ENCODE measurements around the gene DGKI.

Gene DGKI

GRCh38 chr7:137790828-137791227 is 55.9 kb downstream of the DGKI start:
- no peaks in the 10 kb centered on the region for H3K36me3 ChIP-seq (ENCODE audit: control insufficient read depth, insufficient read depth, low read length)
- no peak for DNase-seq (ENCODE audit: low read depth, low spot score)
- H3K27me3 ChIP-seq (ENCODE audit: control insufficient read depth, insufficient read depth, low read length): no peaks in the 10 kb centered on the region
- no peaks in the 10 kb centered on the region for H3K9me3 ChIP-seq (ENCODE audit: control insufficient read depth, insufficient read depth, low read length)
- H3K27ac ChIP-seq (ENCODE audit: low read length): no peak overlapping the region
- no peak overlapping the region for H3K4me3 ChIP-seq (ENCODE audit: low read length)
- H3K4me1 ChIP-seq (ENCODE audit: control insufficient read depth, insufficient read depth, low read length): no peaks in the 10 kb centered on the region

GRCh38 chr7:137789215-137789882 is 57.4 kb downstream of the DGKI start:
- no peak overlapping the region for H3K4me3 ChIP-seq (ENCODE audit: low read length)
- H3K27me3 ChIP-seq (ENCODE audit: control insufficient read depth, insufficient read depth, low read length): no peaks in the 10 kb centered on the region
- no peaks in the 10 kb centered on the region for H3K36me3 ChIP-seq (ENCODE audit: control insufficient read depth, insufficient read depth, low read length)
- H3K4me1 ChIP-seq (ENCODE audit: control insufficient read depth, insufficient read depth, low read length): no peaks in the 10 kb centered on the region
- H3K9me3 ChIP-seq (ENCODE audit: control insufficient read depth, insufficient read depth, low read length): no peaks in the 10 kb centered on the region
- H3K27ac ChIP-seq (ENCODE audit: low read length): no peak overlapping the region
- WGBS (ENCODE audit: insufficient coverage, insufficient read length): no CpG with 5 or more reads among the region's 4 CpGs
- no peak for DNase-seq (ENCODE audit: low read depth, low spot score)

- H3K36me3 ChIP-seq (ENCODE audit: control insufficient read depth, insufficient read depth, low read length): no peaks in the 10 kb centered on the region
- H3K4me3 ChIP-seq (ENCODE audit: low read length): no peak overlapping the region
- H3K27me3 ChIP-seq (ENCODE audit: control insufficient read depth, insufficient read depth, low read length): no peaks in the 10 kb centered on the region
- no peaks in the 10 kb centered on the region for H3K9me3 ChIP-seq (ENCODE audit: control insufficient read depth, insufficient read depth, low read length)
- WGBS (ENCODE audit: insufficient coverage, insufficient read length): no CpG with 5 or more reads among the region's 3 CpGs
- H3K27ac ChIP-seq (ENCODE audit: low read length): no peak overlapping the region
- no peak for DNase-seq (ENCODE audit: low read depth, low spot score)
- H3K4me1 ChIP-seq (ENCODE audit: control insufficient read depth, insufficient read depth, low read length): no peaks in the 10 kb centered on the region
These were observed 59.3 kb downstream of the DGKI start for GRCh38 chr7:137787301-137787976.

- H3K4me1 ChIP-seq (ENCODE audit: control insufficient read depth, insufficient read depth, low read length): peaks cover 3% of the 10 kb centered on the region; the same call in 1 of the 2 replicates
- no peaks in the 10 kb centered on the region for H3K27me3 ChIP-seq (ENCODE audit: control insufficient read depth, insufficient read depth, low read length)
- no peak overlapping the region for H3K27ac ChIP-seq (ENCODE audit: low read length)
- DNase-seq (ENCODE audit: low read depth, low spot score): no peak
- H3K4me3 ChIP-seq (ENCODE audit: low read length): no peak overlapping the region
- no peaks in the 10 kb centered on the region for H3K9me3 ChIP-seq (ENCODE audit: control insufficient read depth, insufficient read depth, low read length)
- H3K36me3 ChIP-seq (ENCODE audit: control insufficient read depth, insufficient read depth, low read length): no peaks in the 10 kb centered on the region
These were observed 68.3 kb downstream of the DGKI start for GRCh38 chr7:137778511-137778910.

GRCh38 chr7:137774793-137775201 is 72.0 kb downstream of the DGKI start:
- H3K9me3 ChIP-seq (ENCODE audit: control insufficient read depth, insufficient read depth, low read length): no peaks in the 10 kb centered on the region
- H3K4me1 ChIP-seq (ENCODE audit: control insufficient read depth, insufficient read depth, low read length): peaks cover 3% of the 10 kb centered on the region; the same call in 1 of the 2 replicates
- DNase-seq (ENCODE audit: low read depth, low spot score): no peak
- H3K4me3 ChIP-seq (ENCODE audit: low read length): no peak overlapping the region
- H3K36me3 ChIP-seq (ENCODE audit: control insufficient read depth, insufficient read depth, low read length): no peaks in the 10 kb centered on the region
- no peaks in the 10 kb centered on the region for H3K27me3 ChIP-seq (ENCODE audit: control insufficient read depth, insufficient read depth, low read length)
- H3K27ac ChIP-seq (ENCODE audit: low read length): no peak overlapping the region
- WGBS (ENCODE audit: insufficient coverage, insufficient read length): no CpG with 5 or more reads among the region's 4 CpGs

GRCh38 chr7:137772748-137773147 is 74.0 kb downstream of the DGKI start:
- no peak for DNase-seq (ENCODE audit: low read depth, low spot score)
- Histone ChIP-seq H3K9me3 (ENCODE audit: control insufficient read depth, insufficient read depth, low read length) (no peaks in the 10 kb centered on the region), H3K4me3 (ENCODE audit: low read length) (no peak overlapping the region), H3K27me3 (ENCODE audit: control insufficient read depth, insufficient read depth, low read length) (no peaks in the 10 kb centered on the region), H3K36me3 (ENCODE audit: control insufficient read depth, insufficient read depth, low read length) (no peaks in the 10 kb centered on the region), H3K27ac (ENCODE audit: low read length) (no peak overlapping the region), H3K4me1 (ENCODE audit: control insufficient read depth, insufficient read depth, low read length) (peaks cover 3% of the 10 kb centered on the region; the same call in 1 of the 2 replicates)

- Histone ChIP-seq H3K36me3 (ENCODE audit: control insufficient read depth, insufficient read depth, low read length) (no peaks in the 10 kb centered on the region), H3K4me3 (ENCODE audit: low read length) (no peak overlapping the region), H3K9me3 (ENCODE audit: control insufficient read depth, insufficient read depth, low read length) (no peaks in the 10 kb centered on the region), H3K27ac (ENCODE audit: low read length) (no peak overlapping the region), H3K27me3 (ENCODE audit: control insufficient read depth, insufficient read depth, low read length) (no peaks in the 10 kb centered on the region), H3K4me1 (ENCODE audit: control insufficient read depth, insufficient read depth, low read length) (peaks cover 3% of the 10 kb centered on the region; the same call in 1 of the 2 replicates)
- no peak for DNase-seq (ENCODE audit: low read depth, low spot score)
- no CpG with 5 or more reads among the region's 3 CpGs for WGBS (ENCODE audit: insufficient coverage, insufficient read length)
These were observed 74.5 kb downstream of the DGKI start for GRCh38 chr7:137772316-137772715.

GRCh38 chr7:137771679-137772078 is 75.1 kb downstream of the DGKI start:
- Histone ChIP-seq H3K4me1 (ENCODE audit: control insufficient read depth, insufficient read depth, low read length) (peaks cover 3% of the 10 kb centered on the region; the same call in 1 of the 2 replicates), H3K27me3 (ENCODE audit: control insufficient read depth, insufficient read depth, low read length) (no peaks in the 10 kb centered on the region), H3K36me3 (ENCODE audit: control insufficient read depth, insufficient read depth, low read length) (no peaks in the 10 kb centered on the region), H3K4me3 (ENCODE audit: low read length) (no peak overlapping the region), H3K9me3 (ENCODE audit: control insufficient read depth, insufficient read depth, low read length) (no peaks in the 10 kb centered on the region), H3K27ac (ENCODE audit: low read length) (no peak overlapping the region)
- no CpG with 5 or more reads among the region's 7 CpGs for WGBS (ENCODE audit: insufficient coverage, insufficient read length)
- DNase-seq (ENCODE audit: low read depth, low spot score): no peak

- Histone ChIP-seq H3K27me3 (ENCODE audit: control insufficient read depth, insufficient read depth, low read length) (no peaks in the 10 kb centered on the region), H3K36me3 (ENCODE audit: control insufficient read depth, insufficient read depth, low read length) (no peaks in the 10 kb centered on the region), H3K4me3 (ENCODE audit: low read length) (no peak overlapping the region), H3K9me3 (ENCODE audit: control insufficient read depth, insufficient read depth, low read length) (no peaks in the 10 kb centered on the region), H3K27ac (ENCODE audit: low read length) (no peak overlapping the region), H3K4me1 (ENCODE audit: control insufficient read depth, insufficient read depth, low read length) (peaks cover 3% of the 10 kb centered on the region; the same call in 1 of the 2 replicates)
- no peak for DNase-seq (ENCODE audit: low read depth, low spot score)
- no CpG with 5 or more reads among the region's 5 CpGs for WGBS (ENCODE audit: insufficient coverage, insufficient read length)
These were observed 75.5 kb downstream of the DGKI start for GRCh38 chr7:137771273-137771672.

GRCh38 chr7:137768366-137768765 is 78.4 kb downstream of the DGKI start:
- H3K36me3 ChIP-seq (ENCODE audit: control insufficient read depth, insufficient read depth, low read length): no peaks in the 10 kb centered on the region
- H3K4me1 ChIP-seq (ENCODE audit: control insufficient read depth, insufficient read depth, low read length): no peaks in the 10 kb centered on the region
- H3K9me3 ChIP-seq (ENCODE audit: control insufficient read depth, insufficient read depth, low read length): no peaks in the 10 kb centered on the region
- H3K27ac ChIP-seq (ENCODE audit: low read length): no peak overlapping the region
- no peak overlapping the region for H3K4me3 ChIP-seq (ENCODE audit: low read length)
- WGBS (ENCODE audit: insufficient coverage, insufficient read length): no CpG with 5 or more reads among the region's 6 CpGs
- no peaks in the 10 kb centered on the region for H3K27me3 ChIP-seq (ENCODE audit: control insufficient read depth, insufficient read depth, low read length)
- DNase-seq (ENCODE audit: low read depth, low spot score): no peak

DNA sequence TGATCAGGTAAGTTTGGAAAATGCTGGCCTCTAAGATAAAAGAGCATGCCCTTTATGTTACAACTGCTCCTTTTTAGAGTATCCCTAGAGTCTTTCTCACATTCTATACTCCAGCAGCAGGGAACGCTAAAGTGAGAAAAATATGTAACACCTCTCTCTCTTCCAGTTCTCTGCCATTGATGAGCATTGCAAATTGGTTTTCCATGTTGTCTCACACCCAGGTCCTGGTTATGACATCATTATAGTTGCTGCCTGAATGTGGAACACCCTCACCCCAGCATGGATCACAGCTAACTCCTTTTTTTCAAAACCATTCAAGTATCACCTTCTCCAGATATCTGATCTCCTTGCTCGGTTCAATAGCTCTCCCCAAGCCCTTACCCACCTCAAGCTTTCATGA is 84.4 kb downstream of the DGKI start:
- no peaks in the 10 kb centered on the region for H3K4me1 ChIP-seq (ENCODE audit: control insufficient read depth, insufficient read depth, low read length)
- no peak for DNase-seq (ENCODE audit: low read depth, low spot score)
- no peaks in the 10 kb centered on the region for H3K27me3 ChIP-seq (ENCODE audit: control insufficient read depth, insufficient read depth, low read length)
- no peaks in the 10 kb centered on the region for H3K9me3 ChIP-seq (ENCODE audit: control insufficient read depth, insufficient read depth, low read length)
- no peak overlapping the region for H3K4me3 ChIP-seq (ENCODE audit: low read length)
- no peaks in the 10 kb centered on the region for H3K36me3 ChIP-seq (ENCODE audit: control insufficient read depth, insufficient read depth, low read length)
- H3K27ac ChIP-seq (ENCODE audit: low read length): no peak overlapping the region
- WGBS (ENCODE audit: insufficient coverage, insufficient read length): no CpG with 5 or more reads among the region's 2 CpGs

Measured in iPS DF 6.9 (cell line).